ENCODE measurements around the gene APOM.

APOM gene

DNA sequence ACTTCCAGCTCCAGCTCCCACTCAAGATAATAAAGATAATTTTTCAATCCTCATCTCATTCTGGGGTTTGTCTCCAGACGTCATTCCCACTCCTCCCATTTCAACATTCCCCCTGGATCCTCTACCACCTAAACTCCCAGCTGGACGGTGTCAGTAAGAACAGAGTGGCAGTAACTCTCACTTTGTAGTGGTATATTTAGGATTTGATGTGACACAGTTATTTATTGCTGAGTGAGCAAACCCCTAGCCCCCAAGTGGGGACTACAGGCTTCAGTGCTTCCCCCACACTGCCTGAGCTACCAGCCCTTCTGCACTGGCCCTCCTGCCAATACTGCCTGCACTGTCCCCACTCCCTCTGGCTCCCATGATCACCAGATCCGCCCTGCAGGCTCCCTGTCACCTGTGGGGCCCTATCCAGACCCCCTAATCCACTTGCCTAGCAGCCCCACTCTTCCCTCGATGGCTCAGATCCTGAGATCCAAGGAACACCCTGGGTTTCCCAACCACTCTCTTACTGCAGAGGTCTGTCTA, 2.5 kb downstream of the APOM start:
- DNase-seq (ENCODE audit: low read depth in 2 of 2), result no peak

DNA sequence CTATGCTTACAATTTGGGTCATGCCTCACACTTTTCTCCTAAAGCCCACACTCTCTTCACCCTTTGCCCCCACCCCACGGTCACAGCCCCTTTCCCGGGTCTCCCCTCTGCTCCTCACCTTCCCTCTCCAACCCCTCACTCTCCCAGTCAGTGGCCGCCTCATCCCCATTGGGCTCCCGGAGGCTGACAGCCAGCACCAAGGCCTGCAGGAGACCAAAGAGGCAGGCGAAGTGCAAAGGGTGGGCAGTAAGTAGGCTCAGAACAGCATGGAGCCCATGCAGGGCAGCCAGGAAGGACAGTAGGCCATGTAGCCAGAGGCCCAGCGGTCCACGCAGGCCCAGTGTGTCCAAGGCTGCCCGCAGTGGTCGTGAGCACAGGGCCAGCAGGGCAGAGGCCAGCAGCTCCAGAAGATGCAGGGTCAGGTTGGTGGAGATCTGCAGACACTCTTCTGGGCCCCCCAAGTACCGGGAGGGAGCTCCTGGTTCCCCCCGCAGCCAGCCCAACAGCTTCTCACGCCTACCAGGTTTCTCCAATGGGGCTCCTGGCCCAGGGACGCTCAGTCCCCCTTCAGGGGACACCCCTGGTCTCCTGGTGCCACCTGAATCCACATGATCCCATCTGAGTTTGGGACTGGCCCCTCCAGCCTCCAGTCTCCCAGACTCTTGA, 3.4 kb downstream of the APOM start:
- DNase-seq (ENCODE audit: low read depth in 2 of 2), result no peak

DNA sequence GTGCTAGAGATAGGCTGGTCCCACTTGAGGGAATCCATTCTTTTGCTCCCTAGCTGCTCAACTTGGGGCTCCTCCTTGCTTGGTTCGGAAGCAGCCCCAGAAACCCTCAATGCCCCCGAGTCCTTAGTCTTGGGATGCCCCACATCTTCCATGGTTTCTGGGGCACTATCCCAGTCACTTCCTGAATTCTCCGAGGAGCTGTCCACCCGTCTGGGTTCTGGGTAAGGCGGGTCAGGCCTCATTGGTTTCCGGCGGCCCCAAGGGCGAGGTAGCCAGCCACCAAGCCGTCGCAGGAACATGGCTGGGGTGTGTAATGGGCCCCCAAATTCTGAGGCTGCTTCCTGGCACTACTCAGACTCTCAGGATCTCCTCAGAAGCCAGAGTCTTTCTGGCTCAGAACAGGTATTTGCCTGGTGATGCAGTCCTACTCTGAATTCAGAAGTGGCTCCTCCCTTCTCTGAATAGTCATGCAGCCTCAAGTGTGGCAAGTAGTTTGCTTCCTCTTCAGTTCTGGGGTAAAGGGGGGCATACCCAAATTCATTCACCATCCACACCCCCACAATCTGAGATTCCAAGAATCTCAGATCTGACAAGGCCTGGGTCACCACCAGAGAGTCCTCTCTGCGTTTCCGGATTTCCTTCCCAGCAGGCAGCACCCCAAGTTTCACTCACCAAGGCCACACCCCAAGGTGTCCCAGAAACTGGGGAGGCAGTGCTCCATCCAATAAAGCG, 4.1 kb downstream of the APOM start:
- DNase-seq (ENCODE audit: low read depth in 2 of 2), result peak in 1 of 2 experiments; percentile 35

DNA sequence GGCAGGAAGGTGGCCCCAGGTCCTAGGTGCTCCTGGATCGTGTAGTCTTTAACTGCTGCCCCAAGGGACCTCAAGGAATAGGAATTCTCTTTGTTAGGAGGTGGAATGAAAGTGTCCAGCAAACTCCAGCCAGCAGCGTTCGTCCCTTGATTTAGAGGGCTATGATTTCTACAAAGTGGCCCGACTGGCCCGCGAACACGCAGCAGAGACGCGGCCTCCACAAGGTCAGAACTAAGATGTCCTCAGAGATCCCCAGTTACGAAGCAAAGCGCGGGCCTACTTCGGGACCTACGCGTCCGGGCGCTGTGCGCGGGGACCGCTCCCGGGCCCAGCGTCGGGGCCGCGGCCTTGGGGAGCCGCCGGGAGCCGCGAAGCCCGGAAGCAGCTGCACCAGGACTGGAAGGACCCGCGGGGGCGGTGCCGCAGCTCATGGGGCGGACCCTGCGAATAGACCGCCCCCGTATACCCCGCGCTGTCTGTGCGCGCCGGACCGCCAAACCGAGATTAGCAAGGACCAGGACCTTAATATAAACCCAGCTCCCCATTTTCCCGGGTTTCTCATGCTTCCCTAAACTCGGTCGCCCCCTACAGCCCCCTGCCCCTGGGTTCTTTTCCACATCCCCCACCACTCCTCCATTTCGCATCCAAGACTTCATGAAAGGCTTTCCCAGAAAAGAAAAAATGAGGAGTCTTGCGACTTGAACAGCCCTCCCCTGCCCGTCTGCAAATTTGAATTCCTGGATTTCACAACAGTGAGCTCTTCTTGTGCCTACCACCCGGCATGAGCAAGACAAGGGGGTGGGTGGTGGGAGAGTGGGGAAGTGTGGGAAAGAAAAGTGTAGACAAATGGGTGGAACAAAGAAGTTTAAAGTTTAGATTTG, 4.9 kb downstream of the APOM start, which contains the start of gene C6orf47:
C6orf47 (minus strand) TSS at position 398 of the 881 bp plus-strand sequence. CDS start 831 bp downstream, outside the sequence.
- DNase-seq (ENCODE audit: low read depth in 2 of 2), result peak in 1 of 2 experiments; percentile 75

DNA sequence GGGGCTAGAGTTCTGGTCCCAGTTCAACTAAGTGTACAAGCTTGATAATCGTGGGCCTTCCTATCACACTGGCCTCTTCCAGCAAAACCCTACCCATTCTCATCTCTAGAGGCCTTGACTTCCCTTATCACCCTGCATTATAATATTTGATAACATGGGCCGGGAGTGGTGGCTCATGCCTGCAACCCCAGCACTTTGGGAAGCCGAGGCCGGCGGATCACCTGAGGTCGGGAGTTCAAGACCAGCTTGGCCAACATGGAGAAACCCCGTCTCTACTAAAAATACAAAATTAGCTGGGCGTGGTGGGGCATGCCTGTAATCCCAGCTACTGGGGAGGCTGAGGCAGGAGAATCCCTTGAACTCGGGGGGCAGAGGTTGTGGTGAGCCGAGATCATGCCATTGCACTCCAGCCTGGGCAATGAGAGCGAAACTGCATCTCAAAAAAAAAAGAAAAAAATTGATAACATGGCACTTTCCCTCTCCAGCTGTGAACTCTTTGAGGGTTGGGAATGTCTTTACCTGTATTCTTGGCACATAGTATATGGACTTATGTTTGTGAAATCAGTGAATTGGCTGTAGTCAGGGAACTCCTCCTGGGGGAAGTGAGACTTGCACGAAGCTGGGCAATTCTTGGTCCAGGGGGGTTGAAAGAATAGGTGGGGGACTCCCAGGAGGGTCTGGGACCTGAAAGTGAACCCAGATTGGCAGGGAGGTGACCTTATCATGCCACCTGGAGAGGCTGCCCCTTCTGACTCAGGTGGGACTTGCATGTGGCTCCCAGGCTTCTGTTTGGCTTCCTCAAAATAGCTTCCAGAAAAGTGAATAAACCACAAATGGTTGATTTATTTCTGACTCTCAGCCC, 5.8 kb downstream of the APOM start:
- no peak for DNase-seq (ENCODE audit: low read depth in 2 of 2)

DNA sequence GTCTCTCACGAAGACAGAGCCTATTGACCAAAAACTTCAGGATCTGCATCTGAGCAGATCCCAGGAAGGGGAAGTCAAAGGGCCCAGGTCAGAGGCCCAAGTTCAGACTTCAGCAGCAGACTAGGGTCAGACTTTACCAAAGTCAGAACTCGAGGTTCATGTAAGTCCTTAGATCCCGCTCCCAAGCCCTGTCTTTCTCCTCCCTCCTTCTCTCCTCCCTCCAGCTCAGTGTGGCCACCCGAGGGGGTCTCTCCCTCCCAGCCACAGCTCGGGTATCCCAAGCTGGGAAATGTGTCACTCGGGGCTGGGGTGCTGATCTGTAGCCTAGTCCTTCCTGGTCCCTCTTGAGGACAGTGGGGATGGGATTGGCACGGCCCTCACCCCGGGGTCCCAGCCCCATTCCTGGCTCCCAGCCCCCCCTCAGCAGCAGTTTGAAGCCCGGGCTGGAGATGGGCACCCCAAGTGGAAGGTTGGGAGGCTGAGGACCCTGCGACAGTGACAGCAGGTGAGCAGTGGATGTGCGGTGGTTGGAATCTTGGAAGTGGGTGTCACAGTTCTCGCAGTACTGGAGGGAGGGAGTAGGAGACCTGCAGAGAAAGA, 6.5 kb downstream of the APOM start:
- no peak for DNase-seq (ENCODE audit: low read depth in 2 of 2)

DNA sequence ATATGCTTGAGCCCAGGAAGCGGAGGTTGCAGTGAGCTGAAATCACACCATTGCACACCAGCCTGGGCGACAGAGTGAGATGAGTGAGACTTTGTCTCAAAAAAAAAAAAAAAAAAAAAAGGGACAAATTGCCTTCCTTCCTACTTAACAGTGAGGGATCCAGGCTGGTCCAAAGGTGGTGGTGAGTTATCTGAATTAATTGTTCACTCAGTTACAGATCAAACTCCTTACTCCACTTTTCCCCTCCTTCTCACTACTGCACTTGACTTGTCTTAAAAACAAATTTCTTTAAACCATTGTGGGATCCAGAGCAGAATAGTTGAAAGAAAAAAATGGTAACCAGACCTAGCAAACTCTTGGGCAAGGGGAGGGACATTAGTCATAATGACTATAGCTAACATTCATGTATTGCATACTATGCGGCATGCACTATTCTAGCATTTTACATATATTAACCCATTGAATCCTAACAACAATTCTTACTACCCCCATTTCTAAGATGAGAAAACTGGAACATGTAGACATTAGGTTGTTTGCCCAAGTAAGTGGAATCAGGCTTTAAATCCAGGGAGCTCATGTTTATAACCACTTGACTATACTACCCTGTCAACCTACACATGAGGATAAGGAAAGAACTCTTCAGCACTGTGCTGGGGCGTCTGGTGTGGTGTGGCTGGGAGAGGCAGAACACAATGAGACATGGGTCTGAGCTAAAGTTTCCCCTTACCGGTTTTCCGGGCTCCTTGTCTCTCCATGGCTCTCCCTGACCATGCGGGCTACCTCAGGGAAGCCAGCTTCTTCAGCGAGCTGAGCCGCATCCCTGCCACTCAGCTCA, 7.6 kb downstream of the APOM start:
- DNase-seq (ENCODE audit: low read depth in 2 of 2), result no peak

DNA sequence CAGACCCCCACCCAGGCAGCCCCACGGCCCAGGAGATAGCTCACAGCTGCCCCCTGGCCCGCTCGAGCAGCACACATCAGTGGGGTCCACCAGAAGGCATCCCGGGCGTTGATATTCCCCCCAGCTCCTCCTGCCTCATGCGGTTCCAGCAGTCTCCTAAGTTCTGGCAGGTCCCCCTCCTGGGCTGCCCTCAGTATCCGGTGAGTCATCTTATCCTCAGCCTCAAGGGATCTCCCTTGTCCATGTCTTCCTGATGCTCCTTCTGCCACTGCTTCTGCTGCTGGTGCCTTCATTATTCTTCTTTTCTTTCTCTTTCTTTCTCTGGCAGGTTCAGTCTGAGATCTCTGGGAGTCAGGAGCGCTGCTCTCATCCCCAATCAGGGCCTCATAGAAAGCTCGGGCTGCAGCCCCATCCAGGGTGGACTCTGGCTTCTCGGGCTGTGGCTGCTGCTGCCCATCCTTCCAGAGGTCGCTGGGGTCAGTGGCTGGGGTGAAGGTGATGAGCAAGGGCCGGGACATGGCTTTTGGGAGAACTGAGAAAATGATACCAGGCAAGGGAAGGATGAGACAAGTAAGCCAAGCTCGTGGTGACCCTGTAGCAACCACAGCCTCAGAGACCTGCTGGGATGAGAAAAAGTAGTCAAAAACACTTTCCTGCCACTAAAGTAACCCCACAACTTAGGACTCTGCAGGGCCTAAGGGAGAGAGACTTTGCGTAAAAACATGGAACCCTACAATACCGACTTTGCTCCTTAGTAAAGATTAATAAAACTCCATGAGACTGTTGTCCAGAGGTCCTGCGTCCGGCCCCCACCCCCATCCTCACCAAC, 8.5 kb downstream of the APOM start:
- no peak for DNase-seq (ENCODE audit: low read depth in 2 of 2)

DNA sequence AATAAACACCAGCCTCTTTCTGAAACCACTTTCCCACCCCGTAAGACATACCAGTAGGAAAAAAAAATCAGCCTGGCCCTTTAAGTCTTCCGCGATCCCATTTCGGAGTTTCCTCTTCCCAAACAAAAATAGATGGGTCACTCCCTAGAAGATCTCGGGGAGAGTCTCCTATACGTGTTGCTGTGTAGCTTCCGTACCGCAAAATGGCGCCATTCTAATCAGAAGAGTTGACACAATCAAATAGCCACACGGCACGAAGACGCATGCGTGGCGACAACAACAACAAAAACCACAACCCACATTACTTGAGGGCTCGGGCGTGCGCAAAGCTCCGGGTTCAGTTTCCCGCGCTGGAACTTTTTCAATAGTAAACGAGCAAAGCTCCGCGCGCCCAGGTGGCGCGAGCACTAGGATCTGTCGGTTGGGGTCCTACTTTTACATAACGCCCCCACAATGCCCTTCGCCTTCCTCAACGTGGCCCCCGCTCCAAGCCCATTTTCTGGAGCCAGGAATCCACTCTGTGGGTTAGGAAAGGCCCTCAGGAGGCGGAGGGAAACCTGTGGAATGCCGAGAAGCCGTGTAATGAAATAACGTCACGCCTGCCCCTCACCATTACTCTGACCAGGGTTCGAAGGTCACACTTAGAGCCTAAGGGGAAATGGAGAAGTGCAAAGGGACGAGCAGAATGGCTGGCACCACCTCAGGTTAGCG, 9.3 kb downstream of the APOM start, which contains the start of gene GPANK1:
GPANK1 (minus strand) TSS at position 208 of the 711 bp plus-strand sequence. CDS start 519 bp downstream, outside the sequence.
- peak; percentile 81 to 87 for DNase-seq (ENCODE audit: low read depth in 2 of 2)

DNA sequence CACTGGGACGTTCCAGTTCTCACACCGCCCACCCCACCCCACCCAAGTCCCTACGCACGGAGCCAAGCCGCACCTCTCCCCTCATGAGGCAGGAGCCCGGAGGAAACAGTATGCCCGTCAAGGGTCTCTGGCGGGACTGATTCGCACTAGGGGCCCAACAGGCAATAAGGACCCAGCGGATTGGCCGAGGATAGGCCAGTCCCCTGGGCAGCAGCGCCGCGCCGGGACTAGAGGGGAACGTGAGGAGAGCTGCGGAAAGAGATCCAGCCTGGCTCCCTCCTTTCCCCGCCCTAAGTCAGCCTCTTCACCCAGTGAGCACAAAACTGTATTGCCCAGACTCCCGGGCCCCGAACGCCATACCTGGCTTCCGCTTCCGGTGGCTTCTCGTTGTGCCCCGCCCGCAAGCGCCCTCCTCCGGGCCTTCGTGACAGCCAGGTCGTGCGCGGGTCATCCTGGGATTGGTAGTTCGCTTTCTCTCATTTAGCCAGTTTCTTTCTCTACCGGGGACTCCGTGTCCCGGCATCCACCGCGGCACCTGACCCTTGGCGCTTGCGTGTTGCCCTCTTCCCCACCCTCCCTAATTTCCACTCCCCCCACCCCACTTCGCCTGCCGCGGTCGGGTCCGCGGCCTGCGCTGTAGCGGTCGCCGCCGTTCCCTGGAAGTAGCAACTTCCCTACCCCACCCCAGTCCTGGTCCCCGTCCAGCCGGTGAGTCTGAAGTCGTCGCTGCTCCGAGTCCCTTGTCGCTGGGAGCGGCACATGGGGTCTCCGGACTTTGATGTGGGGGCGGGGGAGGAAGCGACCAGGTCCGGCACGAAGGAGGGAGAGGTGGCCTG, 10.0 kb downstream of the APOM start, which contains the start of gene CSNK2B:
CSNK2B (plus strand) TSS at position 580 of the 836 bp plus-strand sequence. CDS start 752 bp downstream, outside the sequence.
- peak; percentile 96 to 97 for DNase-seq (ENCODE audit: low read depth in 2 of 2)

DNA sequence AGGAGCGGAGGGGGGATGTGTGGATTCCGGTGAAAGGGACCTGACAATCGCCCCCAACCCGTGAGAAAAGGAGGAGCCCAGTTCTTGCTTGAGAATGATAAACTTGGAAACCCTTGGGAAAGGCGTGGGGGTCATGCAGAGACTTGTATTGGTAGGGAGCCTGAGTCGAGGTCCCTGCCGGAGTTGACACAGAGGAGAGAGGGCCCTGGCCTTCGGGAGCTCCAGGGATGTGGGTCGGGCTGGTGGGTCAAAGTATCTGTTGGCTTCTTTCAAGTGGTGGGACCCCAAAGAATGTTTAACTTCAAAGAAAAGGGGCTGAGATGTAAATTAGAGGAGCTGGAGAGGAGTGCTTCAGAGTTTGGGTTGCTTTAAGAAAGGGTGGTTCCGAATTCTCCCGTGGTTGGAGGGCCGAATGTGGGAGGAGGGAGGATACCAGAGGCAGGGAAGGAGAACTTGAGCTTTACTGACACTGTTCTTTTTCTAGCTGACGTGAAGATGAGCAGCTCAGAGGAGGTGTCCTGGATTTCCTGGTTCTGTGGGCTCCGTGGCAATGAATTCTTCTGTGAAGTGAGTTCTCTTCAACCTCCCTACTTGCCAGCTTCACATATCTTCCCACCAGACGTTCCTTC, 10.8 kb downstream of the APOM start:
- no peak for DNase-seq (ENCODE audit: low read depth in 2 of 2)

DNA sequence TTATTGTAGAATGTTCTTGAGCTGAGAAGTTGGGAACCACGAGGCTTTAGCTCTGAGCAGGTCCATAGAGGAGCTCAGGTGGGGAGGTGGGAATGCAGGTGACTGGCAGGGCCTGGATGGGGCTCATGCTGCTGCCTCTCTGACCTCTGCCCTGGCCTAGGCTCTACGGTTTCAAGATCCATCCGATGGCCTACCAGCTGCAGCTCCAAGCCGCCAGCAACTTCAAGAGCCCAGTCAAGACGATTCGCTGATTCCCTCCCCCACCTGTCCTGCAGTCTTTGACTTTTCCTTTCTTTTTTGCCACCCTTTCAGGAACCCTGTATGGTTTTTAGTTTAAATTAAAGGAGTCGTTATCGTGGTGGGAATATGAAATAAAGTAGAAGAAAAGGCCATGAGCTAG, 14.0 kb downstream of the APOM start, which contains the start of gene LY6G5B:
LY6G5B (plus strand) TSS at position 301 of the 400 bp plus-strand sequence. CDS start 975 bp downstream, outside the sequence.
- DNase-seq (ENCODE audit: low read depth in 2 of 2), result no peak

DNA sequence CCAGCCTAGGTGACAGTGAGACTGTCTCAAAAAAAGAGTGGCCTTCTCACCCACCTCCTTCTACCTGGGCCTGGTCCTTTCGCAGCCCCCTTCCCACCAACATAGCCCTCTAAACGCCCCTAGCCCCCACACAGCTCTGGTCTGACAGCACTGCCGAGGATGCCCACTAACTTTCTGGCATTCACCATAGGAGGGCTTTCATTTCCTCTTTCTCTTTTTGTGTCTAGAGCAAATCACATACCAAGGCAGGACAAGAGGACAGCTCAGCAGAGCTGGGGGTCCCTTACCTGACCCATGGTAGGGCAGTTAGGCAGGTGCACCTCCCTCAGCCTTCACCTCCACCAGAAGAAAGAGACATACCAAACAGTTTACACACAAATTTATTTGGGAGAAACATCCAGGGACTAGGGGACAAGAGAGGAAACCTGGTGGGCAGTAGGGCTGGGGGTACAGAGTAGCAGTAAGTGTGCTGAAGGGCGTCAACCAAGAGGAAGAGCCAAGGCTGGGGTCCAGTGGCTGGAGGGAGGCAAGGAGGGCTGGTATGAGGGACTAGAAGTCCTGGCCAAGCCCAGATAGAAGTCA, 20.7 kb downstream of the APOM start:
- no peak for DNase-seq (ENCODE audit: low read depth in 2 of 2)

DNA sequence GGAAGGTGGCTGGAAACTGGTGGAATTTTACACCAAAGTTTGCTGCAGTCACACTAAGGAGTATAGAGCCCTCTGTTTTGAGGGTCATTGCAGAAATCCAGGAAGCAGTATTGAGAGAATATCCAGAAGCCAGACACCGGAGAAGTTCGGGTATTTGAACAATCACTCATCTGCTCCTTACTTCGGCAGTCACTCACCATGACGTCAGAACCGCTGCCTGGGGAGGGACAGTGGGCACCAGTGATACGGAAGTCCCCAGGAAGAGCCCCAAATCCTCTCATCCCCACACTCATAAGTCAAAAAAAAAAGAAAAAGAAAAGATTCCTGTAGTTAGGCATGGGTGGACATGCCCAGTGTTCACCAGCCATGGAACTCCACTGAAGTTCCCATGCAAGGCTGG, 21.2 kb downstream of the APOM start:
- DNase-seq (ENCODE audit: low read depth in 2 of 2), result no peak

DNA sequence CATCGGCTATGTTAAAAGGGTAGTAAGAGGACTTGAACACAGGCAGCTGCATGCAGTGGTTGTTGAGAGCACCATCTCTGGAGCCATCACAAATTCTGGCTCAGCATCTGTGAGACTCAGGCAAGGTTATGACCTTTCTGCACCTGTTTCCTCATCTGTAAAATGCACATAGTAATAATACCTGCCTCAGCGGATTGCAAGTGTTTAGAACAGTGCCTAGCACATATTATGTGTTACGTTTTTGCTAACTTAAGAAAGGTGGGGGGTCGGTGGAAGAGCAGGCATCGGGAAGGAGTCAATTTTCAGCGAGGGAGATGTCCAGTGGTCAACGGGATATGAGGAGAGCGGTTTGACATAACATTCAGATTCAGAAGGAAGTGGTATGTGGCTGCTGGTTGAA, 22.3 kb downstream of the APOM start:
- no peak for DNase-seq (ENCODE audit: low read depth in 2 of 2)
